HCT116 (cell line): Measurements from ENCODE around the gene ACSS3.

ENCODE experiments used
- ELF1 ChIP-seq: IDR thresholded peaks from 2 replicates; pipeline ENCODE4 v1.6.1; 2012; ENCODE audit warnings: low read depth, borderline replicate concordance
- EZH2phosphoT487 ChIP-seq: fragments of 200-600 bp; IDR thresholded peaks from 2 replicates; pipeline ENCODE4 v1.6.1; 2018; ENCODE audit warnings: antibody characterized with exemption, borderline replicate concordance
- POLR2A ChIP-seq: IDR thresholded peaks from 2 replicates; pipeline ENCODE4 v1.7.0; 2011; ENCODE audit warnings: borderline replicate concordance; ENCODE audit not compliant: insufficient read depth, insufficient read length; ENCODE audit errors: extremely low read depth
- POLR2AphosphoS5 ChIP-seq: IDR thresholded peaks from 2 replicates; pipeline ENCODE4 v1.6.1; 2011; ENCODE audit warnings: mild to moderate bottlenecking, low read depth, low read length, moderate library complexity
- TF ChIP-seq, protein P1 (sequence below), 3 experiments: fragments of 200-600 bp in 1 of 3; sonication (generic) in 1 of 3; IDR thresholded peaks in 2 of 3; conservative IDR thresholded peaks in 1 of 3; 2 replicates each; pipeline ENCODE4 v1.5.1; 2012 to 2017; ENCODE audit warnings: low read depth in 2 of 3, low read length in 2 of 3, antibody characterized with exemption in 1 of 3, borderline replicate concordance in 1 of 3, control low read depth in 1 of 3, mild to moderate bottlenecking in 1 of 3, mixed read lengths in 1 of 3, mixed run types in 1 of 3, moderate library complexity in 1 of 3; ENCODE audit not compliant: insufficient read depth in 1 of 3
- TF ChIP-seq, protein P2 (sequence below): IDR thresholded peaks from 2 replicates; pipeline ENCODE4 v1.6.1; 2012; ENCODE audit warnings: low read depth

DNA sequence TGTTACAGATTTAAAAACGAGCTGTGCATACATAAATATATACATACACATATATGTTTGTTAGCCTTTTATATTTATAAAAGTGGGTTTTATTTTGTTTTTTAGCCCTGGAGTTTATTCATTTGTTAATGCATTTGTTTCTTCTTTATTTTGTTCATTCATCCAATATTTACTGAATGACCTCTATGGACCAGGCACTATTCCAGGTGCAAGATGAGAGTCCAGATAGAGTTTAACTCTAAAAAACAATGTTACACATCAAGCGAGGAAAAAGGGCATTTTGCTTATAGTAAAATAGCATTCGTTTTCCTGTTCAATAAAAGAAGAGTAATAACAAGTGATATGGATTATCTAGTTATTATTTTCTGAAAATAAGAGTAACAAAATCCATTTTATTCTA is 14.2 kb downstream of the ACSS3 start:
- TF ChIP-seq, protein P1, sequence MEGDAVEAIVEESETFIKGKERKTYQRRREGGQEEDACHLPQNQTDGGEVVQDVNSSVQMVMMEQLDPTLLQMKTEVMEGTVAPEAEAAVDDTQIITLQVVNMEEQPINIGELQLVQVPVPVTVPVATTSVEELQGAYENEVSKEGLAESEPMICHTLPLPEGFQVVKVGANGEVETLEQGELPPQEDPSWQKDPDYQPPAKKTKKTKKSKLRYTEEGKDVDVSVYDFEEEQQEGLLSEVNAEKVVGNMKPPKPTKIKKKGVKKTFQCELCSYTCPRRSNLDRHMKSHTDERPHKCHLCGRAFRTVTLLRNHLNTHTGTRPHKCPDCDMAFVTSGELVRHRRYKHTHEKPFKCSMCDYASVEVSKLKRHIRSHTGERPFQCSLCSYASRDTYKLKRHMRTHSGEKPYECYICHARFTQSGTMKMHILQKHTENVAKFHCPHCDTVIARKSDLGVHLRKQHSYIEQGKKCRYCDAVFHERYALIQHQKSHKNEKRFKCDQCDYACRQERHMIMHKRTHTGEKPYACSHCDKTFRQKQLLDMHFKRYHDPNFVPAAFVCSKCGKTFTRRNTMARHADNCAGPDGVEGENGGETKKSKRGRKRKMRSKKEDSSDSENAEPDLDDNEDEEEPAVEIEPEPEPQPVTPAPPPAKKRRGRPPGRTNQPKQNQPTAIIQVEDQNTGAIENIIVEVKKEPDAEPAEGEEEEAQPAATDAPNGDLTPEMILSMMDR (IDR thresholded peaks at IDR 0.05 in 2 of 3, conservative IDR thresholded peaks at IDR 0.05 in 1 of 3; ENCODE audit: borderline replicate concordance in 1 of 3, insufficient read depth in 1 of 3, low read depth in 2 of 3, low read length in 2 of 3): no peak
- TF ChIP-seq POLR2AphosphoS5: no peak
- TF ChIP-seq POLR2A: no peak
- TF ChIP-seq, protein P2, sequence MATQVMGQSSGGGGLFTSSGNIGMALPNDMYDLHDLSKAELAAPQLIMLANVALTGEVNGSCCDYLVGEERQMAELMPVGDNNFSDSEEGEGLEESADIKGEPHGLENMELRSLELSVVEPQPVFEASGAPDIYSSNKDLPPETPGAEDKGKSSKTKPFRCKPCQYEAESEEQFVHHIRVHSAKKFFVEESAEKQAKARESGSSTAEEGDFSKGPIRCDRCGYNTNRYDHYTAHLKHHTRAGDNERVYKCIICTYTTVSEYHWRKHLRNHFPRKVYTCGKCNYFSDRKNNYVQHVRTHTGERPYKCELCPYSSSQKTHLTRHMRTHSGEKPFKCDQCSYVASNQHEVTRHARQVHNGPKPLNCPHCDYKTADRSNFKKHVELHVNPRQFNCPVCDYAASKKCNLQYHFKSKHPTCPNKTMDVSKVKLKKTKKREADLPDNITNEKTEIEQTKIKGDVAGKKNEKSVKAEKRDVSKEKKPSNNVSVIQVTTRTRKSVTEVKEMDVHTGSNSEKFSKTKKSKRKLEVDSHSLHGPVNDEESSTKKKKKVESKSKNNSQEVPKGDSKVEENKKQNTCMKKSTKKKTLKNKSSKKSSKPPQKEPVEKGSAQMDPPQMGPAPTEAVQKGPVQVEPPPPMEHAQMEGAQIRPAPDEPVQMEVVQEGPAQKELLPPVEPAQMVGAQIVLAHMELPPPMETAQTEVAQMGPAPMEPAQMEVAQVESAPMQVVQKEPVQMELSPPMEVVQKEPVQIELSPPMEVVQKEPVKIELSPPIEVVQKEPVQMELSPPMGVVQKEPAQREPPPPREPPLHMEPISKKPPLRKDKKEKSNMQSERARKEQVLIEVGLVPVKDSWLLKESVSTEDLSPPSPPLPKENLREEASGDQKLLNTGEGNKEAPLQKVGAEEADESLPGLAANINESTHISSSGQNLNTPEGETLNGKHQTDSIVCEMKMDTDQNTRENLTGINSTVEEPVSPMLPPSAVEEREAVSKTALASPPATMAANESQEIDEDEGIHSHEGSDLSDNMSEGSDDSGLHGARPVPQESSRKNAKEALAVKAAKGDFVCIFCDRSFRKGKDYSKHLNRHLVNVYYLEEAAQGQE: no peak
- TF ChIP-seq EZH2phosphoT487: no peak
- TF ChIP-seq ELF1: no peak
